Measurements from ENCODE around the gene CEP170B. TPM values are rescaled to one million over a fixed set of nuclear protein-coding genes. Genes with fewer than 3 reads are reported as not detected.

The CEP170B gene
- total and polyA plus RNA-seq, 2 of the 8 experiments (the other 6 are each of a cell fraction or from before 2014, with no cell fraction given), result 9.1 to 33.8 TPM

DNA sequence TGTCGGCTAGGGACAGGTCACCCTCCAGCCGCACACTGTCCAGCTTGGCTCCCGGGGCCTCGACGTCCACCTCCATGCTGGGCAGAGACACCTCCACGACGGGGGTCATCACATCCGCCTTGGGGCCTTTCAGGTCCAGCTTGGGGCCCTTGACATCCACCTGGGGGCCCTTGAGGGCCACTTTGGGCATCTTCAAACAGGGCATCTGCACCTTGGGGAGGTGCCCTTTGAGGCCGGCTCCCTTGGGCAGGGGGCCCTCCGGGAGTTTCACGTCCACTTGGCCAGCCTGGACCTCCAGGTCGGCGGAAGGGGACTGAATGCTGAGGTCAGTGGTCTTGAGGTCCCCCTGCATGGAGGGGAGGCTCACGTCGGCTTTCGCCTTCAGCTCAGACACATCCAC, 77.5 kb downstream of the CEP170B start:
- ChIA-PET CTCF (ENCODE audit: partially characterized antibody) (interaction anchor here (0.6 kb wide), 1 partner anchor 287 kb away, joined by 3 read pairs; no protein-coding TSS in a partner anchor), POLR2A (ENCODE audit: partially characterized antibody) (no interaction called here)
- no peak overlapping the region for H2BK12ac ChIP-seq (ENCODE audit: low read depth, low read length)
- H3K23ac ChIP-seq (ENCODE audit: insufficient read length), result no peak overlapping the region
- no peak overlapping the region for H2BK15ac ChIP-seq (ENCODE audit: low read length)
- no peak overlapping the region for H2BK120ac ChIP-seq (replicated peaks; ENCODE audit: low read depth, low read length)
- H3K4me1 ChIP-seq (replicated peaks in 1 of 4; ENCODE audit: control insufficient read depth in 3 of 4, insufficient read depth in 4 of 4, low read length in 3 of 4), result no peaks in the 10 kb centered on the region
- H3K36me3 ChIP-seq (ENCODE audit: control insufficient read depth in 2 of 4, insufficient read depth in 4 of 4, low read length in 3 of 4), result no peaks in the 10 kb centered on the region
- FAIRE-seq, result no peak
- H3K9ac ChIP-seq (replicated peaks in 1 of 4; ENCODE audit: extremely low read depth in 1 of 4, low read depth in 3 of 4, low read length in 3 of 4), result no peak overlapping the region
- no peak overlapping the region for H4K8ac ChIP-seq (ENCODE audit: extremely low read depth, insufficient read depth, low read length)
- no peak overlapping the region for H2BK20ac ChIP-seq (ENCODE audit: low read length)
- peaks cover 0 to 49% of the 10 kb centered on the region in 2 experiments; a peak in 1 of 4 replicates for H3K9me3 ChIP-seq (ENCODE audit: insufficient read depth in 2 of 2, low read depth in 1 of 2, low read length in 1 of 2)
- no peak overlapping the region for H3K27ac ChIP-seq (ENCODE audit: low read depth, low read length)
- no peak overlapping the region for H4K91ac ChIP-seq (replicated peaks; ENCODE audit: insufficient read length, low read length)
- H3K4ac ChIP-seq (replicated peaks; ENCODE audit: insufficient read length, low read depth, low read length), result no peak overlapping the region
- H3K79me2 ChIP-seq (ENCODE audit: control insufficient read depth in 1 of 2, insufficient read depth in 2 of 2, low read length in 2 of 2), result no peaks in the 10 kb centered on the region
- H2AK5ac ChIP-seq (ENCODE audit: low read depth, low read length), result no peak overlapping the region
- H2BK5ac ChIP-seq (ENCODE audit: low read depth, low read length), result no peak overlapping the region
- no peaks in the 10 kb centered on the region for H4K20me1 ChIP-seq (replicated peaks in 1 of 2; ENCODE audit: control insufficient read depth in 1 of 2, insufficient read depth in 2 of 2, low read length in 2 of 2)
- no peak overlapping the region for H3K18ac ChIP-seq (ENCODE audit: extremely low read depth, low read length)
- TF ChIP-seq, protein P1, sequence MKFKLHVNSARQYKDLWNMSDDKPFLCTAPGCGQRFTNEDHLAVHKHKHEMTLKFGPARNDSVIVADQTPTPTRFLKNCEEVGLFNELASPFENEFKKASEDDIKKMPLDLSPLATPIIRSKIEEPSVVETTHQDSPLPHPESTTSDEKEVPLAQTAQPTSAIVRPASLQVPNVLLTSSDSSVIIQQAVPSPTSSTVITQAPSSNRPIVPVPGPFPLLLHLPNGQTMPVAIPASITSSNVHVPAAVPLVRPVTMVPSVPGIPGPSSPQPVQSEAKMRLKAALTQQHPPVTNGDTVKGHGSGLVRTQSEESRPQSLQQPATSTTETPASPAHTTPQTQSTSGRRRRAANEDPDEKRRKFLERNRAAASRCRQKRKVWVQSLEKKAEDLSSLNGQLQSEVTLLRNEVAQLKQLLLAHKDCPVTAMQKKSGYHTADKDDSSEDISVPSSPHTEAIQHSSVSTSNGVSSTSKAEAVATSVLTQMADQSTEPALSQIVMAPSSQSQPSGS (IDR thresholded peaks at IDR 0.05; ENCODE audit: low read length), result no peak
- no peak for TF ChIP-seq CREB1 (IDR thresholded peaks at IDR 0.05)
- WGBS, 2 experiments (ENCODE audit: extremely low coverage in 1 of 2, insufficient coverage in 1 of 2, insufficient read length in 1 of 2, insufficient replicate concordance in 2 of 2, low coverage in 1 of 2, low lambda C conversion rate in 2 of 2, missing lambda C conversion rate in 1 of 2), result 93% methylated on average over 16 of the region's 16 CpGs; no CpG with 5 or more reads in 1 of the 2 experiments
- H3K14ac ChIP-seq (ENCODE audit: insufficient read length), result no peak overlapping the region
- H3K27me3 ChIP-seq (replicated peaks in 1 of 4; ENCODE audit: control insufficient read depth in 3 of 4, extremely low read depth in 1 of 4, insufficient read depth in 3 of 4, low read length in 3 of 4), result peaks cover 0 to 27% (median 9%) of the 10 kb centered on the region in 4 experiments; a peak in 6 of 7 replicates
- H3K79me1 ChIP-seq (ENCODE audit: low read depth, low read length), result no peaks in the 10 kb centered on the region
- H3K56ac ChIP-seq (replicated peaks; ENCODE audit: insufficient read length, low read depth, low read length), result no peak overlapping the region
- no peak overlapping the region for H4K5ac ChIP-seq (ENCODE audit: insufficient read length, low read depth, low read length)
- H3K4me3 ChIP-seq (ENCODE audit: extremely low read depth in 1 of 4, insufficient read depth in 2 of 4, low read depth in 3 of 4, low read length in 4 of 4), result no peak overlapping the region
- H3K4me2 ChIP-seq (ENCODE audit: insufficient read depth in 1 of 2, low read depth in 2 of 2, low read length in 2 of 2), result no peak overlapping the region
- no peak overlapping the region for H2AFZ ChIP-seq (ENCODE audit: low read length)
- H3K23me2 ChIP-seq (ENCODE audit: low read depth, low read length), result no peaks in the 10 kb centered on the region
- no peak for DNase-seq (ENCODE audit: low read depth in 1 of 2, low spot score in 2 of 2)

Data from H1 (cell line).